Liver (tissue), 9 donors: ENCODE measurements around the gene FGF14. TPM values are rescaled to one million over a fixed set of nuclear protein-coding genes. Genes with fewer than 3 reads are reported as not detected.

ENCODE experiments used
- DNase-seq: peaks from one replicate; pipeline ENCODE4 v3.0.0-alpha.2; 2017; ENCODE audit warnings: low spot score
- H3K27ac ChIP-seq, 2 donors: one replicate each; pipeline ENCODE4 v1.7.0; 2013; ENCODE audit warnings: inconsistent platforms in 2 of 2, low read length in 2 of 2, control low read depth in 1 of 2, low read depth in 1 of 2, mild to moderate bottlenecking in 1 of 2
- H3K27me3 ChIP-seq, 4 donors: one replicate each; pipeline versions ENCODE4 v1.6.1 to v1.7.0; 2013; ENCODE audit warnings: low read length in 3 of 4, inconsistent platforms in 1 of 4, mild to moderate bottlenecking in 1 of 4, moderate library complexity in 1 of 4; ENCODE audit not compliant: control insufficient read depth in 4 of 4, insufficient read depth in 4 of 4
- H3K36me3 ChIP-seq, 4 donors: one replicate each; pipeline versions ENCODE4 v1.6.1 to v1.7.0; 2013; ENCODE audit warnings: low read length in 3 of 4, mild to moderate bottlenecking in 3 of 4, low read depth in 1 of 4, moderate library complexity in 1 of 4; ENCODE audit not compliant: control insufficient read depth in 4 of 4, insufficient read depth in 3 of 4
- H3K4me1 ChIP-seq, 4 donors: one replicate each; pipeline versions ENCODE4 v1.6.1 to v1.7.0; 2013; ENCODE audit warnings: low read length in 3 of 4, mild to moderate bottlenecking in 3 of 4, moderate library complexity in 1 of 4; ENCODE audit not compliant: control insufficient read depth in 4 of 4, insufficient read depth in 4 of 4
- H3K4me3 ChIP-seq, 3 donors: one replicate each; pipeline versions ENCODE4 v1.6.1 to v1.7.0; 2013; ENCODE audit warnings: low read length in 3 of 3, control low read depth in 1 of 3, low read depth in 1 of 3, mild to moderate bottlenecking in 1 of 3
- H3K9ac ChIP-seq, 2 donors: one replicate each; pipeline ENCODE4 v1.7.0; 2013; ENCODE audit warnings: low read length in 2 of 2, mild to moderate bottlenecking in 2 of 2, moderate library complexity in 2 of 2, control low read depth in 1 of 2, low read depth in 1 of 2
- H3K9me3 ChIP-seq, 4 donors: one replicate each; pipeline versions ENCODE4 v1.6.1 to v1.7.0; 2013; ENCODE audit warnings: low read length in 3 of 4; ENCODE audit not compliant: control insufficient read depth in 4 of 4
- ATF3 ChIP-seq: IDR thresholded peaks from 2 replicates; pipeline ENCODE4 v1.6.1; 2016; ENCODE audit warnings: antibody characterized with exemption
- CTCF ChIP-seq: fragments of 150-350 bp; IDR thresholded peaks from 2 replicates; pipeline ENCODE4 v1.5.1; 2017; ENCODE audit warnings: improper control_type of control experiment, low read depth, low read length; ENCODE audit not compliant: missing input control
- EGR1 ChIP-seq, 2 donors: IDR thresholded peaks; 2 replicates each; pipeline ENCODE4 v1.6.1; 2016 to 2018; ENCODE audit warnings: antibody characterized with exemption in 2 of 2, low read depth in 2 of 2
- FOXA1 ChIP-seq: IDR thresholded peaks from 2 replicates; pipeline ENCODE4 v1.6.1; 2016; ENCODE audit warnings: antibody characterized with exemption
- FOXA2 ChIP-seq: IDR thresholded peaks from 2 replicates; pipeline ENCODE4 v1.6.1; 2016; ENCODE audit warnings: antibody characterized with exemption
- GABPA ChIP-seq, 2 donors: IDR thresholded peaks in 1 of 2; conservative IDR thresholded peaks in 1 of 2; 2 replicates each; pipeline ENCODE4 v1.6.1; 2016; ENCODE audit warnings: antibody characterized with exemption in 2 of 2, mild to moderate bottlenecking in 1 of 2, moderate library complexity in 1 of 2
- HNF4A ChIP-seq, 2 donors: conservative IDR thresholded peaks; 2 replicates each; pipeline ENCODE4 v1.6.1; 2016; ENCODE audit warnings: antibody characterized with exemption in 2 of 2, mild to moderate bottlenecking in 2 of 2
- HNF4G ChIP-seq: IDR thresholded peaks from 2 replicates; pipeline ENCODE4 v1.6.1; 2016; ENCODE audit warnings: antibody characterized with exemption
- JUND ChIP-seq, 2 donors: IDR thresholded peaks; 2 replicates each; pipeline ENCODE4 v1.6.1; 2016; ENCODE audit warnings: antibody characterized with exemption in 2 of 2
- MAX ChIP-seq: IDR thresholded peaks from 2 replicates; pipeline ENCODE4 v1.6.1; 2016; ENCODE audit warnings: antibody characterized with exemption
- NR2F2 ChIP-seq: IDR thresholded peaks from 2 replicates; pipeline ENCODE4 v1.6.1; 2016; ENCODE audit warnings: antibody characterized with exemption
- RAD21 ChIP-seq, 2 donors: IDR thresholded peaks; 2 replicates each; pipeline ENCODE4 v1.6.1; 2016; ENCODE audit warnings: antibody characterized with exemption in 2 of 2, mild to moderate bottlenecking in 2 of 2
- REST ChIP-seq: IDR thresholded peaks from 2 replicates; pipeline ENCODE4 v1.6.1; 2016; ENCODE audit warnings: antibody characterized with exemption, mild to moderate bottlenecking
- RXRA ChIP-seq, 2 donors: IDR thresholded peaks; 2 replicates each; pipeline ENCODE4 v1.6.1; 2017 to 2018; ENCODE audit warnings: antibody characterized with exemption in 2 of 2, mild to moderate bottlenecking in 1 of 2
- SP1 ChIP-seq: IDR thresholded peaks from 2 replicates; pipeline ENCODE4 v1.6.1; 2018; ENCODE audit warnings: antibody characterized with exemption, mild to moderate bottlenecking
- TAF1 ChIP-seq: conservative IDR thresholded peaks from 2 replicates; pipeline ENCODE4 v1.6.1; 2016; ENCODE audit warnings: antibody characterized with exemption, mild to moderate bottlenecking
- YY1 ChIP-seq: IDR thresholded peaks from 2 replicates; pipeline ENCODE4 v1.6.1; 2016; ENCODE audit warnings: antibody characterized with exemption, mild to moderate bottlenecking
- WGBS: extraction: QIAGEN DNeasy Blood & Tissue Kit; methylation state at CpG from one replicate; pipeline ENCODE4 v1.1.7; 2013; 5-methylcytosine and 5-hydroxymethylcytosine counted together
- polyA plus RNA-seq, 2 donors: library from polyadenylated mRNA; stranded (reverse) in 1 of 2; unstranded in 1 of 2; fragments of 200-250 nt in 1 of 2; fragments of >200 nt in 1 of 2; fragmentation: Nextera tagmentation in 1 of 2; extraction: Ambion mirVana in 1 of 2; gene quantifications; one replicate each; pipeline versions ENCODE4 v1.2.1 to v1.2.3, GENCODE V29; 2013 to 2015
- total RNA-seq, 2 donors: library from RNA; depleted of rRNA; stranded (reverse); fragments of >200 nt; gene quantifications; one replicate each; pipeline ENCODE4 v1.2.3, GENCODE V29; 2014
- donor health status: healthy.
- donor health status: healthy.
- donor health status: healthy.
- donor health status: healthy.
- donor health status: healthy.

Gene FGF14
- total and polyA plus RNA-seq, 4 donors: 0.05 to 3.3 (median 1.0) TPM

- no peak for TF ChIP-seq ATF3
- TF ChIP-seq MAX: no peak
- no peak for TF ChIP-seq RAD21 (IDR thresholded peaks at IDR 0.05)
- no peak for TF ChIP-seq RXRA (IDR thresholded peaks at IDR 0.05)
These were observed 704.1 kb downstream of the FGF14 start (continued) for GRCh38 chr13:101697745-101698144.

- no peaks in the 10 kb centered on the region for H3K9me3 ChIP-seq
- no peaks in the 10 kb centered on the region for H3K36me3 ChIP-seq
- H3K4me1 ChIP-seq: no peaks in the 10 kb centered on the region
- no peak overlapping the region for H3K27ac ChIP-seq
- TF ChIP-seq YY1: no peak
- TF ChIP-seq HNF4G: no peak
- no peak for TF ChIP-seq REST
- TF ChIP-seq FOXA2: no peak
- TF ChIP-seq SP1: no peak
- no peak for TF ChIP-seq RAD21 (IDR thresholded peaks at IDR 0.05)
- TF ChIP-seq CTCF: no peak
- no peak for TF ChIP-seq TAF1
- no peak for TF ChIP-seq GABPA (IDR thresholded peaks at IDR 0.05 in 1 of 2, conservative IDR thresholded peaks at IDR 0.05 in 1 of 2)
- no peaks in the 10 kb centered on the region for H3K27me3 ChIP-seq
- no peak overlapping the region for H3K4me3 ChIP-seq
- no peak for DNase-seq
- no peak overlapping the region for H3K9ac ChIP-seq
- WGBS: 96% methylated on average over 4 of the region's 4 CpGs
These were observed 705.9 kb downstream of the FGF14 start for GRCh38 chr13:101695870-101696516.

- DNase-seq: no peak
- Histone ChIP-seq H3K4me1 (no peaks in the 10 kb centered on the region), H3K4me3 (no peak overlapping the region), H3K36me3 (no peaks in the 10 kb centered on the region), H3K27ac (no peak overlapping the region), H3K27me3 (no peaks in the 10 kb centered on the region), H3K9ac (no peak overlapping the region), H3K9me3 (no peaks in the 10 kb centered on the region)
- 92% methylated on average over 3 of the region's 3 CpGs for WGBS
- TF ChIP-seq GABPA (IDR thresholded peaks at IDR 0.05 in 1 of 2, conservative IDR thresholded peaks at IDR 0.05 in 1 of 2) (no peak), JUND (IDR thresholded peaks at IDR 0.05) (no peak), RXRA (IDR thresholded peaks at IDR 0.05) (no peak), HNF4G (no peak), HNF4A (conservative IDR thresholded peaks at IDR 0.05) (no peak), RAD21 (IDR thresholded peaks at IDR 0.05) (no peak), TAF1 (no peak), YY1 (no peak), FOXA1 (no peak), MAX (no peak), EGR1 (IDR thresholded peaks at IDR 0.05; ENCODE audit: low read depth in 2 of 2) (no peak), FOXA2 (no peak), SP1 (no peak), CTCF (no peak), NR2F2 (no peak), REST (no peak)
These were observed 710.4 kb downstream of the FGF14 start for GRCh38 chr13:101691341-101691860.
